GM12891 (cell line): ENCODE data around the gene A4GALT.

Experiments used
- POLR2A ChIP-seq: IDR thresholded peaks from 2 replicates; pipeline ENCODE4 v1.6.1; 2011; ENCODE audit warnings: low read depth, low read length, control low read depth
- POLR2AphosphoS5 ChIP-seq: IDR thresholded peaks from 2 replicates; pipeline ENCODE4 v1.6.1; 2011; ENCODE audit warnings: low read depth, low read length, control low read depth
- SPI1 ChIP-seq: IDR thresholded peaks from 2 replicates; pipeline ENCODE4 v1.6.1; 2011; ENCODE audit warnings: low read depth, low read length, control low read depth
- TAF1 ChIP-seq: IDR thresholded peaks from 2 replicates; pipeline ENCODE4 v1.6.1; 2011; ENCODE audit warnings: low read depth, low read length, control low read depth

- no peak for TF ChIP-seq POLR2AphosphoS5
- TF ChIP-seq POLR2A, result no peak
- TF ChIP-seq TAF1, result no peak
- no peak for TF ChIP-seq SPI1
Observed at GRCh38 chr22:42696331-42696967, 24.2 kb downstream of the A4GALT start.
